Panc1 (cell line): ENCODE data around the gene MRRF. TPM values are rescaled to one million over a fixed set of nuclear protein-coding genes. Genes with fewer than 3 reads are reported as not detected.

Source experiments
- ATAC-seq: fragments of 200-7000 bp; cut with Tn5 transposase; 2 replicates; pipeline ENCODE4 v1.9.1; 2020; ENCODE audit warnings: mild to moderate bottlenecking, moderate library complexity
- BruUV-seq: library from RNA; stranded (reverse); fragments of 400-500 nt; replicated peaks from 2 replicates; lab custom pipeline; 2021; lab: Mats Ljungman, UMichigan
- CTCF ChIA-PET: fragments of 300-600 bp; sonication (Branson Sonifier 250); formaldehyde crosslinking; loops from one replicate; lab custom pipeline; 2022; ENCODE audit warnings: antibody characterized with exemption; lab: Charles Lee
- POLR2A ChIA-PET: fragments of 300-600 bp; sonication (Branson Sonifier 250); formaldehyde crosslinking; loops from one replicate; lab custom pipeline; 2022; ENCODE audit warnings: antibody characterized with exemption; lab: Charles Lee
- DNase-seq: peaks from one replicate; pipeline ENCODE4 v3.0.0-alpha.2; 2010; ENCODE audit warnings: low read depth, low spot score
- H3K27ac ChIP-seq: 2 replicates; pipeline ENCODE4 v1.5.1; 2011; ENCODE audit warnings: mild to moderate bottlenecking, low read length, inconsistent platforms
- H3K27me3 ChIP-seq: fragments of 200-500 bp; sonication (Bioruptor generic); 2 replicates; pipeline ENCODE4 v1.6.0; 2014; ENCODE audit warnings: low read length, inconsistent platforms; ENCODE audit not compliant: control insufficient read depth, insufficient read depth
- H3K36me3 ChIP-seq: fragments of 200-500 bp; sonication (Bioruptor generic); 2 replicates; pipeline ENCODE4 v1.5.1; 2014; ENCODE audit warnings: inconsistent platforms, mild to moderate bottlenecking, low read length, moderate library complexity; ENCODE audit not compliant: control insufficient read depth, insufficient read depth
- H3K4me1 ChIP-seq: 2 replicates; pipeline ENCODE4 v1.5.1; 2011; ENCODE audit warnings: inconsistent platforms, mild to moderate bottlenecking, low read length, moderate library complexity; ENCODE audit not compliant: control insufficient read depth, insufficient read depth
- H3K4me3 ChIP-seq, 2 experiments: 2 replicates each; pipeline ENCODE4 v1.5.1; 2011 to 2012; ENCODE audit warnings: low read depth in 2 of 2, low read length in 2 of 2, mild to moderate bottlenecking in 2 of 2, inconsistent platforms in 1 of 2, moderate library complexity in 1 of 2
- H3K9me3 ChIP-seq: fragments of 200-500 bp; sonication (Bioruptor generic); 2 replicates; pipeline ENCODE4 v1.5.1; 2014; ENCODE audit warnings: low read depth, mild to moderate bottlenecking, inconsistent platforms, low read length, moderate library complexity; ENCODE audit not compliant: control insufficient read depth, insufficient read depth
- CTCF ChIP-seq: fragments of 450-650 bp; IDR thresholded peaks from 2 replicates; pipeline ENCODE4 v1.5.1; 2017; ENCODE audit warnings: mild to moderate bottlenecking
- POLR2AphosphoS5 ChIP-seq: IDR thresholded peaks from 2 replicates; pipeline ENCODE4 v1.6.1; 2012; ENCODE audit warnings: mild to moderate bottlenecking, low read depth, low read length, moderate library complexity
- REST ChIP-seq, 2 experiments: IDR thresholded peaks; 2 replicates each; pipeline ENCODE4 v1.6.1; 2011 to 2012; ENCODE audit warnings: low read depth in 2 of 2, control low read depth in 1 of 2, low read length in 1 of 2, mild to moderate bottlenecking in 1 of 2, moderate library complexity in 1 of 2; ENCODE audit not compliant: insufficient read depth in 1 of 2
- SIN3A ChIP-seq: IDR thresholded peaks from 2 replicates; pipeline ENCODE4 v1.6.1; 2012; ENCODE audit warnings: low read depth, mild to moderate bottlenecking, low read length, moderate library complexity, borderline replicate concordance; ENCODE audit not compliant: insufficient read depth
- TCF7L2 ChIP-seq: IDR thresholded peaks from 2 replicates; pipeline ENCODE4 v1.6.1; 2011; ENCODE audit warnings: mild to moderate bottlenecking, low read depth, low read length, inconsistent platforms
- in situ Hi-C: cut with HindIII; loops from 2 replicates; pipeline ENCODE4 v1.10.0; 2016; ENCODE audit warnings: low sequenced_read_pairs, low pct_unique_long_range_greater_than_20kb
- intact Hi-C: fragments of 100-400 bp; cut with micrococcal nuclease; formaldehyde crosslinking; loops from one replicate; pipeline ENCODE4 v1.10.0; 2022; ENCODE audit not compliant: unreplicated experiment
- total RNA-seq: library from RNA; stranded (reverse); gene quantifications from one replicate; pipeline ENCODE4 v1.2.1, GENCODE V29; 2021; ENCODE audit not compliant: unreplicated experiment

Gene MRRF
- total RNA-seq, 1 experiment from 2014 or later, result 28.4 TPM

GRCh38 chr9:122332083-122332482 lies 67.4 kb downstream of the MRRF start:
- H3K4me1 ChIP-seq, result no peaks in the 10 kb centered on the region
- H3K36me3 ChIP-seq, result 0 out of 2 replicates have a peak, but pooled peaks cover 2% of the 10 kb centered on the region
- ChIA-PET POLR2A (no interaction called here), CTCF (interaction anchor here (0.6 kb wide), 1 partner anchor 208 kb away, joined by 3 read pairs; no protein-coding TSS in a partner anchor)
- H3K4me3 ChIP-seq, result no peak overlapping the region
- no TSS peak for BruUV-seq
- intact Hi-C loops, result no loop called here
- DNase-seq (no peak), ATAC-seq (no peak)
- no peaks in the 10 kb centered on the region for H3K27me3 ChIP-seq
- TF ChIP-seq REST (IDR thresholded peaks at IDR 0.05; ENCODE audit: insufficient read depth in 1 of 2, low read depth in 2 of 2, low read length in 1 of 2) (no peak), POLR2AphosphoS5 (no peak), SIN3A (no peak), CTCF (no peak), TCF7L2 (no peak)
- no peaks in the 10 kb centered on the region for H3K9me3 ChIP-seq
- in situ Hi-C loops, result no loop called here
- no peak overlapping the region for H3K27ac ChIP-seq

- TF ChIP-seq REST (IDR thresholded peaks at IDR 0.05; ENCODE audit: insufficient read depth in 1 of 2, low read depth in 2 of 2, low read length in 1 of 2) (no peak), POLR2AphosphoS5 (no peak), SIN3A (no peak), TCF7L2 (no peak), CTCF (no peak)
- Histone ChIP-seq H3K27me3 (no peaks in the 10 kb centered on the region), H3K36me3 (0 out of 2 replicates have a peak, but pooled peaks cover 2% of the 10 kb centered on the region), H3K4me1 (no peaks in the 10 kb centered on the region), H3K9me3 (no peaks in the 10 kb centered on the region), H3K27ac (no peak overlapping the region), H3K4me3 (no peak overlapping the region)
- DNase-seq, result no peak
- ChIA-PET CTCF (no interaction called here), POLR2A (interaction anchor here (0.5 kb wide), 1 partner anchor 74 kb away, joined by 4 read pairs; no protein-coding TSS in a partner anchor)
- ATAC-seq, result no peak
- no TSS peak for BruUV-seq
- intact Hi-C loops (no loop called here), in situ Hi-C loops (no loop called here)
Observed at GRCh38 chr9:122332644-122333043, 68.0 kb downstream of the MRRF start.
